Choroid plexus epithelial cell (primary cell): ENCODE measurements around the gene SPC25.
A peak's percentile ranks its signal among the peaks of the same experiment; 100 is the strongest.

Source experiments
- DNase-seq: peaks from one replicate; pipeline ENCODE4 v3.0.0-alpha.2; 2010; ENCODE audit warnings: low read depth
- H3K4me3 ChIP-seq: 2 replicates; pipeline ENCODE4 v1.5.1; 2011; ENCODE audit warnings: low read depth, mild to moderate bottlenecking, control low read depth, low read length, moderate library complexity
- CTCF ChIP-seq: conservative IDR thresholded peaks from 2 replicates; pipeline ENCODE4 v1.5.1; 2011; ENCODE audit warnings: low read depth, mild to moderate bottlenecking, control low read depth, inconsistent platforms, low read length, moderate library complexity

SPC25 gene

GRCh38 chr2:168901003-168901402 lies 10.8 kb upstream of the SPC25 start, which contains the start of gene G6PC2:
Gene G6PC2, plus strand, starts transcription at chr2:168901291. Its CDS starts 41 bp downstream, at chr2:168901332.
- no peak for TF ChIP-seq CTCF
- DNase-seq = no peak
- no peak within 1 kb of the TSS for H3K4me3 ChIP-seq

- TF ChIP-seq CTCF = no peak
- DNase-seq = no peak
- no peak overlapping the region for H3K4me3 ChIP-seq
Observed at GRCh38 chr2:168897449-168897848, 7.2 kb upstream of the SPC25 start.

- no peak for TF ChIP-seq CTCF
- no peak for DNase-seq
- no peak overlapping the region for H3K4me3 ChIP-seq
Observed at GRCh38 chr2:168896783-168897182, 6.6 kb upstream of the SPC25 start.

- DNase-seq = peak; percentile 30
- no peak for TF ChIP-seq CTCF
- no peak overlapping the region for H3K4me3 ChIP-seq
Observed at GRCh38 chr2:168895771-168896170, 5.5 kb upstream of the SPC25 start.

GRCh38 chr2:168894720-168895119 lies 4.5 kb upstream of the SPC25 start:
- TF ChIP-seq CTCF = no peak
- no peak for DNase-seq
- no peak overlapping the region for H3K4me3 ChIP-seq

- no peak for TF ChIP-seq CTCF
- DNase-seq = no peak
- H3K4me3 ChIP-seq = no peak overlapping the region
Observed at GRCh38 chr2:168894101-168894500, 3.9 kb upstream of the SPC25 start.

- no peak for DNase-seq
- TF ChIP-seq CTCF = no peak
- no peak overlapping the region for H3K4me3 ChIP-seq
Observed at GRCh38 chr2:168892327-168892726, 2.1 kb upstream of the SPC25 start.
